ENCODE data around the gene CHRNA7.
"Not testable (repeated sequence)": the region's sequence is repeated elsewhere in the genome, so short reads cannot be mapped to it uniquely, and the experiment has no call there.

The CHRNA7 gene

GRCh38 chr15:32120577-32121383 is 90.5 kb downstream of the CHRNA7 start:
- no peak for DNase-seq (ENCODE audit: low read depth)

- DNase-seq (ENCODE audit: low read depth), result no peak
Measured at GRCh38 chr15:32121384-32121695, 91.0 kb downstream of the CHRNA7 start.

DNA sequence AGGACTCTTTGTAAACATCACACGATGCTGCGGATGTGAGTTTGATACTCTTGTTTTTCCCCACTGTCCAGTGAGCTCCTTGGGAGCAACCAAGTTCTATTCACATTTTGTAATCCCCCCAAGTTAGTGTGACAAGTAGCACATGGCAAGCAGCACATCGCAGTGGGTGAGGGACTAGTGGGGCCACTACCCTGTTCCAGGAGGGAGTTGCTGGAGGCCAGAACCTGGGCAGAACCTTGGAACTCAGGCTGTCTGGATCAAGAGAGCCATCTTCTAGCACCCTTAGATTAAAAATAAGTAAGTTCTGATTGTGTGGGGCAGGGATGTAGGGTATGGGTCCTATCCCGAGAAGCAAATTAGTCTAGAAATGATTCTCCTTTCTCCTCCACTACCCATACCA is 91.7 kb downstream of the CHRNA7 start:
- no peak for DNase-seq (ENCODE audit: low read depth)

DNA sequence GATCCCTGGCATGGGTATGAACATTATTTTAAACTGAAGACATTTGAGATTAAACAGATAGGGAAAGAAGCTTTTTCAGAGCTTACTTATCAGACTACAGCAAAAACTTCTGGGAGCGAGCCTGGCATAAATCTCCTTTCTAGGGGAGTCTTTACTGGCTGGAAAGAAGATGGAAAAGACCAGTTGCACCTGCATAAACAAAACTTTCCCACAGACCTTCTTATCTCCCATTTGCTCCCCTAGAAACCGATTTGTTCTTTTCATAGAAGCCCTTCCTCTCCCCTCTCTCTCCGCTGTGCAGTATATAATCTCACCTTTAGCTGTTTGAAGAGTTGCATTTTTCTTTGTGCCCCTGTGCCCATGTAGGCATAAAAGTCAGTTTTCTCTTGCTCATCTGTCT is 93.2 kb downstream of the CHRNA7 start:
- no peak for DNase-seq (ENCODE audit: low read depth)

GRCh38 chr15:32124726-32125125 is 94.4 kb downstream of the CHRNA7 start:
- no peak for DNase-seq (ENCODE audit: low read depth)

- DNase-seq (ENCODE audit: low read depth), result no peak
Measured at GRCh38 chr15:32125595-32125994, 95.3 kb downstream of the CHRNA7 start.

GRCh38 chr15:32129815-32130214 is 99.5 kb downstream of the CHRNA7 start:
- no peak for DNase-seq (ENCODE audit: low read depth)

- DNase-seq (ENCODE audit: low read depth), result no peak
Measured at GRCh38 chr15:32130823-32131222, 100.5 kb downstream of the CHRNA7 start.

DNA sequence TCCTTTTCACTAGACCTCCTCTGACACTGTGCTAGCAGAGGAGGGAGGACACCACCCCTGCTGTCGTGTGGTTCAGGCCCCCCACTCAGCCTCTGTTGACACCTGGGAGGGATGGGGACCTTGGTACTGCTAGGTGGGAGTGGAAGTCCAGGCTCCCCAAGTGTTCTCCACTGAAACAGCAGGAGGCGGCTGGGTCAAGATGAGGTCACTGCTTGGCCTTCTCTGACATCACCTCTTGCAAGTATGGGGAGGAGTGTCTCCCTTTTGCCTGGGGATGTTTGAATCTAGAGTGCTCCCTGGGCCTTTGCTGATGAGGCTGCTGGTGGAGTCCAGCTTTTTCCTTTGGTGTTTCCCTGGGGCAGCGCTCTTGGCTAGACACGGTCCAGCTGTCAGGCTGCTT is 101.5 kb downstream of the CHRNA7 start:
- no peak for DNase-seq (ENCODE audit: low read depth)

GRCh38 chr15:32132859-32133258 is 102.5 kb downstream of the CHRNA7 start:
- DNase-seq (ENCODE audit: low read depth), result no peak

GRCh38 chr15:32134842-32135241 is 104.5 kb downstream of the CHRNA7 start:
- no peak for DNase-seq (ENCODE audit: low read depth)

- DNase-seq (ENCODE audit: low read depth), result no peak
Measured at GRCh38 chr15:32135335-32135734, 105.0 kb downstream of the CHRNA7 start.

DNA sequence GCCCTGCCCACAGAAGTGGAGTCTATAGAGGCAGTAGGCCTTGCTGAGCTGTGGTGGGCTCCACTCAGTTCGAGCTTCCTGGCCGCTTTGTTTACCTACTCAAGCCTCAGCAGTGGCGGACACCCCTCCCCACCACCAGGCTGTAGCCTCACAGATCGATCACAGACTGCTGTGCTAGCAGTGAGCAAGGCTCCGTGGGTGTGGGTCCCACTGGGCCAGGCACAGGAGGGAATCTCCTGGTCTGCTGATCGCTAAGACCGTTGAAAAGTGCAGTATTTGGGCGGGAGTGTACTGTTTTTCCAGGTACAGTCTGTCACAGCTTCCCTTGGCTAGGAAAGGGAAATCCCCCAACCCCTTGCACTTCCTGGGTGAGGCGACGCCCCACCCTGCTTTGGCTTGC is 115.2 kb downstream of the CHRNA7 start:
- not testable (repeated sequence) for DNase-seq (ENCODE audit: low read depth)

DNA sequence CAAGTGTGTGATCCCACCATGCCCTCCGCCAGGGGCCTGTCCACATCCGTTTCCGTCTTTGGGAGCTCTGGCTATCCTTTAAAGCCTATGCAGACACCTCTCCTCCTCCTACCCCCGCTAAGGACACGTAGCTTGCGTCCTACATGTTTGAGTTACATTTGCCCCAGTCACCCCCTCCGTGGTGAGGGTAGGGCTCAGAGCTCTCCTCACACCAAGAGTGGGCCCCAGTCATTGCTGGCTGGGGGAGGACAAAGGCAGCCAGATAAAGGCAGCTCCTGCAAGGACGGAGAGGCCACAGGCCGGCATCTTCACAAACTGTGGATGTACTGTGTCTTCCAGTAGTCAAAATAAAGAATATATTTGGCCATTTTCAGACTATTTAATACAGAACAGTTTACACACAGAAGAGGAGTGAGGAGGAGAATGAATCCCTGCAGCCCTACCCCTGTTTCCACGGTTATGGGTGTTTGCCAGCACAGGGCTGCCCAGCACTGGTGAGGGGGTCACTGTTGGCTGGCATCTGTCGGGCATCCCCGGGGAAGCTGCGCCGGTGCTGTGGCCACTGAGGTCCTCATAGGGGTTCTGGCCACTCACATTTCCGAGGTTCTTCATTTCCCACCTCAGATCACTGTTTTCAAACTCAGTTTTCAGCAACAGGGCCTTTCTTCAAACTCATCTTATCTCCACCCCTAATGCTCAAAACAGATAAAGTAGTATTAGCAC is 118.7 kb downstream of the CHRNA7 start:
- no peak for DNase-seq (ENCODE audit: low read depth)

GRCh38 chr15:32152574-32152973 is 122.3 kb downstream of the CHRNA7 start:
- no peak for DNase-seq (ENCODE audit: low read depth)

DNA sequence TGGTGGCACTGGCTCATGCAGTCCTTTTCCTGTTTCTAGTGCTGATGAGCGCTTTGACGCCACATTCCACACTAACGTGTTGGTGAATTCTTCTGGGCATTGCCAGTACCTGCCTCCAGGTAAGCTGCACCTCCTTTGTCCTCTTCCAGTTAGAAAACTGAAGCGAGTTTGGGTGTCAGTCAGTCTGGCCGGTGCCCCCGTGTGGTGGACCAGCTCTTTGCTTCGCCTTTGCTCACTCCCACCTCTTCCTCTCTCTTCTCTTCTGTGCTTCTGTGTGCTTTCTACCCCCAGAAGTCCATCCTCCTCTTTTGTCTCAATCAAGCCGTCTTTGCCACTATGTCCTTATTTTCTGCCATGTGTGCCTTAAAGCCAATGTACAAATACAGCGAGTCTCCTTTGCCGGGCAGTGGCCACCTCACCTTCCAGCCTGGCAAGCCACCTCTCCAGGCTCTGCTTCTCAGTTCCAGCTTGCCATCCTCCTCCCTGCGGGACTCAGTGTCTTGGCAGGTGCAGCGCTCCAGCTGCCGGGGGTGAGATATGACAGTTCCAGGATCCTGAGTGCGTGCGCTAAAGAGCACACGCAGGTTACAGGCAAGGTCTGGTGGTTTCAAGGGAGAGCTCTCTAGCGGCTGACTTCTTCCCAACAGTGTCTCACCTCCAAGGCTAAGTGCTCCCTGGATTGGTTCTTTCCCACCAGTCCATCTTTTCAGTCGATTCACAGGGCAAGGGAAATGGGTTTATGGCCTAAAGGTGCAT is 123.7 kb downstream of the CHRNA7 start:
- not testable (repeated sequence) for DNase-seq (ENCODE audit: low read depth)

- not testable (repeated sequence) for DNase-seq (ENCODE audit: low read depth)
Measured at GRCh38 chr15:32162143-32162542, 131.8 kb downstream of the CHRNA7 start.

- DNase-seq (ENCODE audit: low read depth), result not testable (repeated sequence)
Measured at GRCh38 chr15:32164065-32164464, 133.8 kb downstream of the CHRNA7 start.

DNA sequence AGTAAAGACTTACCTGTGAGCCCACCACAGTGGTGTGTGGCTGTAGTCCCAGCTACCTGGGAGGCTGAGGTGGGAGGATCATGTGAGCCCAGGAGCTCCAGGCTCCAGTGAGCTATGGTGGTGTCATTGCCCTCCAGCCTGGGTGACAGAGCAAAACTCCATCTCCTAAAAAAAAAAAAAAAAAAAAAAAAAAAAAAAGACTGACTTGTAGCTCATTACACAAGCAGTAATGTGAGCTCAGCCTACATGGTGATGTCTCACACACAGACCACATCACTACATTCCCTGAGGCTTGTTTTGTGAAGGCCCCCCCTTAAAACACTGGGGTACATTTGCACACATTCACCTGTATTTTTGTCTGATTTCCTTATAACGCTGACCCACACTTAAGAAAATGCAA is 134.4 kb downstream of the CHRNA7 start:
- DNase-seq (ENCODE audit: low read depth), result not testable (repeated sequence)

DNA sequence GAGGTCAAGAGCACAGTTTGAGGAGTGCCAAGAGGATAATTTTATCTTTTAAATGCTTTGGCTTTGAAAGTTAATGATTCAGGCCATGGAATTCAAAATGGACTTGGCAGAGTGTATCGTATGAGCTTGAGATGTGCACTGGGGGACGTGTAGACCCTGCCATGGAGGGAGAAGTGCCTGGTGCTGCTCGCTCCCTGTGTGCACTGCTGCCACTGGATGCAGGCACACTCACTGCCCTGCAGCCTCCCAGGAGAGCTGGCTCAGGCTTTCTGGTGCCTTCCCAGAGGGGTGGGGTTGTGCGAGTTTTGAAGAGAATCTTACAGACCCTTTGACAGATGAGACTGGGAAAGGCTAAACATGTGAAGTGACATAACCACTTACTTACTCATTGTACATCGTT is 135.5 kb downstream of the CHRNA7 start:
- not testable (repeated sequence) for DNase-seq (ENCODE audit: low read depth)

- not testable (repeated sequence) for DNase-seq (ENCODE audit: low read depth)
Measured at GRCh38 chr15:32166270-32166669, 136.0 kb downstream of the CHRNA7 start.

GRCh38 chr15:32167913-32168312 is 137.6 kb downstream of the CHRNA7 start:
- not testable (repeated sequence) for DNase-seq (ENCODE audit: low read depth)

GRCh38 chr15:32180579-32180978 is 150.3 kb downstream of the CHRNA7 start:
- DNase-seq (ENCODE audit: low read depth), result not testable (repeated sequence)

Measured in non-pigmented ciliary epithelial cell (primary cell).